WTC11 (cell line): ENCODE data around the gene CYSTM1. TPM values are rescaled to one million over a fixed set of nuclear protein-coding genes. Genes with fewer than 3 reads are reported as not detected.

Source experiments
- ATAC-seq: fragments of 200-7000 bp; cut with Tn5 transposase; 2 replicates; pipeline ENCODE4 v1.10.0; 2021; ENCODE audit warnings: mild to moderate bottlenecking, moderate library complexity
- CTCF ChIA-PET: fragments of 300-600 bp; sonication (Branson Sonifier 250); formaldehyde crosslinking; loops from one replicate; lab custom pipeline; 2021; ENCODE audit warnings: antibody characterized with exemption; lab: Charles Lee
- POLR2A ChIA-PET: fragments of 350-600 bp; sonication (Branson Sonifier 250); formaldehyde crosslinking; loops from one replicate; lab custom pipeline; 2021; ENCODE audit warnings: antibody characterized with exemption; lab: Charles Lee
- DNase-seq: peaks from one replicate; pipeline ENCODE4 v3.0.0; 2021; ENCODE audit warnings: low spot score
- H3K27ac Mint-ChIP-seq: 2 replicates; pipeline ENCODE4 v1.8.0; 2021; ENCODE audit warnings: mixed read lengths
- H3K27me3 Mint-ChIP-seq: 2 replicates; pipeline ENCODE4 v1.8.0; 2021; ENCODE audit warnings: low read depth, mild to moderate bottlenecking, moderate library complexity, mixed read lengths
- H3K36me3 Mint-ChIP-seq: 2 replicates; pipeline ENCODE4 v1.8.0; 2021; ENCODE audit warnings: mixed read lengths
- H3K4me1 Mint-ChIP-seq: 2 replicates; pipeline ENCODE4 v1.8.0; 2022; ENCODE audit warnings: mixed read lengths
- H3K4me3 Mint-ChIP-seq: 2 replicates; pipeline ENCODE4 v1.8.0; 2021; ENCODE audit warnings: mild to moderate bottlenecking, moderate library complexity, mixed read lengths
- H3K9me3 Mint-ChIP-seq: 2 replicates; pipeline ENCODE4 v1.8.0; 2021; ENCODE audit warnings: mixed read lengths
- ATF2 ChIP-seq: sonication (generic); formaldehyde crosslinking; IDR thresholded peaks from 2 replicates; pipeline ENCODE4 v1.8.1; 2022; ENCODE audit warnings: low read depth, missing genetic modification reagents, borderline replicate concordance
- ELF4 ChIP-seq: sonication (generic); formaldehyde crosslinking; IDR thresholded peaks from 2 replicates; pipeline ENCODE4 v1.8.1; 2022; ENCODE audit warnings: low read depth, mild to moderate bottlenecking, moderate library complexity, missing genetic modification reagents
- FOXJ3 ChIP-seq: sonication (generic); formaldehyde crosslinking; IDR thresholded peaks from 2 replicates; pipeline ENCODE4 v1.9.0; 2021; ENCODE audit warnings: missing genetic modification reagents, mild to moderate bottlenecking, borderline replicate concordance
- FOXK1 ChIP-seq: sonication (generic); formaldehyde crosslinking; IDR thresholded peaks from 2 replicates; pipeline ENCODE4 v1.8.0; 2022; ENCODE audit warnings: mild to moderate bottlenecking, moderate library complexity, missing genetic modification reagents
- HMGA2 ChIP-seq: fragments of 250-450 bp; sonication (Bioruptor Pico); IDR thresholded peaks from 2 replicates; pipeline ENCODE4 v1.4.0; 2021; ENCODE audit warnings: mild to moderate bottlenecking, moderate library complexity
- IRF2 ChIP-seq: sonication (generic); formaldehyde crosslinking; IDR thresholded peaks from 2 replicates; pipeline ENCODE4 v1.8.0; 2022; ENCODE audit warnings: low read depth, missing genetic modification reagents, borderline replicate concordance
- JAZF1 ChIP-seq: fragments of 250-450 bp; sonication (Bioruptor Pico); IDR thresholded peaks from 2 replicates; pipeline ENCODE4 v1.9.0; 2021; ENCODE audit warnings: moderate library complexity, mild to moderate bottlenecking, inconsistent platforms
- JUN ChIP-seq: sonication (generic); formaldehyde crosslinking; IDR thresholded peaks from 2 replicates; pipeline ENCODE4 v1.8.0; 2023; ENCODE audit warnings: mild to moderate bottlenecking, missing genetic modification reagents
- MLX ChIP-seq: sonication (generic); formaldehyde crosslinking; IDR thresholded peaks from 2 replicates; pipeline ENCODE4 v1.8.1; 2023; ENCODE audit warnings: mild to moderate bottlenecking, missing genetic modification reagents, moderate library complexity
- NFATC4 ChIP-seq: fragments of 250-450 bp; sonication (Bioruptor Pico); IDR thresholded peaks from 2 replicates; pipeline ENCODE4 v1.9.0; 2021; ENCODE audit warnings: mild to moderate bottlenecking
- NR3C1 ChIP-seq: sonication (generic); formaldehyde crosslinking; conservative IDR thresholded peaks from 2 replicates; pipeline ENCODE4 v1.8.1; 2023; ENCODE audit warnings: low read depth, mild to moderate bottlenecking, missing genetic modification reagents
- PREB ChIP-seq: sonication (generic); formaldehyde crosslinking; IDR thresholded peaks from 2 replicates; pipeline ENCODE4 v1.8.1; 2022; ENCODE audit warnings: mild to moderate bottlenecking, missing genetic modification reagents, moderate library complexity, borderline replicate concordance
- RELA ChIP-seq: sonication (generic); formaldehyde crosslinking; IDR thresholded peaks from 2 replicates; pipeline ENCODE4 v1.8.1; 2022; ENCODE audit warnings: missing genetic modification reagents, mild to moderate bottlenecking, borderline replicate concordance
- RORB ChIP-seq: fragments of 250-450 bp; sonication (Bioruptor Pico); IDR thresholded peaks from 2 replicates; pipeline ENCODE4 v1.9.0; 2021; ENCODE audit warnings: mild to moderate bottlenecking
- TCF7 ChIP-seq: sonication (generic); formaldehyde crosslinking; IDR thresholded peaks from 2 replicates; pipeline ENCODE4 v1.8.0; 2022; ENCODE audit warnings: mild to moderate bottlenecking, low read depth, missing genetic modification reagents, moderate library complexity
- TEAD1 ChIP-seq: sonication (generic); formaldehyde crosslinking; IDR thresholded peaks from 2 replicates; pipeline ENCODE4 v1.8.0; 2022; ENCODE audit warnings: mild to moderate bottlenecking, missing genetic modification reagents
- TEAD4 ChIP-seq: sonication (generic); formaldehyde crosslinking; IDR thresholded peaks from 2 replicates; pipeline ENCODE4 v1.8.0; 2022; ENCODE audit warnings: mild to moderate bottlenecking, missing genetic modification reagents
- TP53 ChIP-seq: sonication (generic); formaldehyde crosslinking; IDR thresholded peaks from 2 replicates; pipeline ENCODE4 v1.8.1; 2023; ENCODE audit warnings: mild to moderate bottlenecking, missing genetic modification reagents
- ZNF396 ChIP-seq: fragments of 250-450 bp; sonication (Bioruptor Pico); IDR thresholded peaks from 2 replicates; pipeline ENCODE4 v1.8.0; 2021; ENCODE audit warnings: mild to moderate bottlenecking, moderate library complexity, borderline replicate concordance
- ZNF671 ChIP-seq: fragments of 250-450 bp; sonication (Bioruptor Pico); IDR thresholded peaks from 2 replicates; pipeline ENCODE4 v1.8.0; 2021; ENCODE audit warnings: mild to moderate bottlenecking
- total RNA-seq: library from RNA; stranded (reverse); gene quantifications from 3 replicates; pipeline ENCODE4 v1.2.3, GENCODE V29; 2021
- TF ChIP-seq, protein P1 (sequence below): sonication (generic); formaldehyde crosslinking; IDR thresholded peaks from 2 replicates; pipeline ENCODE4 v1.8.0; 2023; ENCODE audit warnings: mild to moderate bottlenecking, missing genetic modification reagents
- TF ChIP-seq, protein P2 (sequence below): sonication (generic); formaldehyde crosslinking; IDR thresholded peaks from 2 replicates; pipeline ENCODE4 v1.8.0; 2022; ENCODE audit warnings: mild to moderate bottlenecking, missing genetic modification reagents
- TF ChIP-seq, protein P3 (sequence below): sonication (generic); formaldehyde crosslinking; IDR thresholded peaks from 2 replicates; pipeline ENCODE4 v1.8.0; 2023; ENCODE audit warnings: missing genetic modification reagents

The CYSTM1 gene
- total RNA-seq, 1 experiment from 2014 or later, result 29.3 TPM

DNA sequence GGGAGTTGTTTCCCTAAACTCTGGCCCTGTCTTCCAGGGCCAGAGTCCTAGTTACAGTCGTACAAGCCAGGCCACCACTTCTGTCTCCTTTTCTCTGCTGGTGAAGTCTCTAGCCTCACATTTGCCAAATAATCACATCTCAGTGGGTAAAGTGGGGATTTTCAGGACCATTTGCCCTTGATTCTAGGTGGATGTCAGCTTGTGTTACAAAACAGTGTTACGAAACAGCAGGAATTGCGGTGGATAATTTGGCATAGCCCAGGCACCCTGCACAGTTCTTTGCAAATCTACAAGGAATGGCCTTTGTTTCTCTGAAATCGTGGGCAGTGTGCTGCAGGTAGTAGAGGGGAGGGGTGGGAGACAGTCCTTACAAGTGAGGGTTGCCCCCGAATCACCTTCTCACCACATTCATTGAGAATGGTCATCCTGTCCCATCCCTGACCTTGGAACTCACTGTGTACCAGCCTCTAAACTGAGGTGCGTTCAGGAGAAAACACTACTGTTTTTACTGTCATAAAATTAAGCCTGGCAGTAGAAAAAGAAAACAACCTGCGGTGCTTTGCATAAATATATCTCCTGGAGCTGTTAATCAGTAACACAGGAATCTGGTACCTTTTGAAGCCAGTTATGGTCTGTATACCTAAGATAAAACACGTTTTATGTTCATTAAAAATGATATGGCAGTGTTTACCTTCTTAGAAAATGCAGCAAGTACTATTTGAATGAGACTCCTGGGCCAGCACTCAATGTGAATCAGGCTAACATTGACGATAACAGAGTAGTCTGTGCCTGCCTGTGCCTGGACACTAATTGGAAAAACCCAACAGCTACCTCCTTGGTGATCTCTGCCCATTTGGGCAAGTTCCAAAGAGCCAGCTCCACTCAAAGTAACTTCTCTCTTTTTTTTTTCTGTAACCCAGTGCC is 44.3 kb downstream of the CYSTM1 start:
- Mint-ChIP-seq H3K4me1 (peaks cover 7% of the 10 kb centered on the region), H3K27ac (no peak overlapping the region), H3K9me3 (no peaks in the 10 kb centered on the region), H3K27me3 (no peaks in the 10 kb centered on the region), H3K36me3 (no peaks in the 10 kb centered on the region), H3K4me3 (no peak overlapping the region)
- ATAC-seq (no peak), DNase-seq (no peak)
- ChIA-PET CTCF (interaction anchor here (1.0 to 1.8 kb wide), 4 partner anchors 13 to 25 kb away, joined by 3 to 13 read pairs (median 4); no protein-coding TSS in a partner anchor), POLR2A (no interaction called here)
- TF ChIP-seq NFATC4, result no peak
- no peak for TF ChIP-seq ELF4
- TF ChIP-seq ZNF671 (CRISPR knock-in tag), result no peak
- TF ChIP-seq FOXK1, result no peak
- no peak for TF ChIP-seq ATF2 (CRISPR knock-in tag)
- no peak for TF ChIP-seq JAZF1 (CRISPR knock-in tag)
- no peak for TF ChIP-seq IRF2 (CRISPR knock-in tag)
- no peak for TF ChIP-seq TEAD1 (CRISPR knock-in tag)
- TF ChIP-seq MLX (CRISPR knock-in tag), result no peak
- TF ChIP-seq RORB, result no peak
- TF ChIP-seq, protein P1, sequence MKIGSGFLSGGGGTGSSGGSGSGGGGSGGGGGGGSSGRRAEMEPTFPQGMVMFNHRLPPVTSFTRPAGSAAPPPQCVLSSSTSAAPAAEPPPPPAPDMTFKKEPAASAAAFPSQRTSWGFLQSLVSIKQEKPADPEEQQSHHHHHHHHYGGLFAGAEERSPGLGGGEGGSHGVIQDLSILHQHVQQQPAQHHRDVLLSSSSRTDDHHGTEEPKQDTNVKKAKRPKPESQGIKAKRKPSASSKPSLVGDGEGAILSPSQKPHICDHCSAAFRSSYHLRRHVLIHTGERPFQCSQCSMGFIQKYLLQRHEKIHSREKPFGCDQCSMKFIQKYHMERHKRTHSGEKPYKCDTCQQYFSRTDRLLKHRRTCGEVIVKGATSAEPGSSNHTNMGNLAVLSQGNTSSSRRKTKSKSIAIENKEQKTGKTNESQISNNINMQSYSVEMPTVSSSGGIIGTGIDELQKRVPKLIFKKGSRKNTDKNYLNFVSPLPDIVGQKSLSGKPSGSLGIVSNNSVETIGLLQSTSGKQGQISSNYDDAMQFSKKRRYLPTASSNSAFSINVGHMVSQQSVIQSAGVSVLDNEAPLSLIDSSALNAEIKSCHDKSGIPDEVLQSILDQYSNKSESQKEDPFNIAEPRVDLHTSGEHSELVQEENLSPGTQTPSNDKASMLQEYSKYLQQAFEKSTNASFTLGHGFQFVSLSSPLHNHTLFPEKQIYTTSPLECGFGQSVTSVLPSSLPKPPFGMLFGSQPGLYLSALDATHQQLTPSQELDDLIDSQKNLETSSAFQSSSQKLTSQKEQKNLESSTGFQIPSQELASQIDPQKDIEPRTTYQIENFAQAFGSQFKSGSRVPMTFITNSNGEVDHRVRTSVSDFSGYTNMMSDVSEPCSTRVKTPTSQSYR (CRISPR knock-in tag), result no peak
- TF ChIP-seq, protein P2, sequence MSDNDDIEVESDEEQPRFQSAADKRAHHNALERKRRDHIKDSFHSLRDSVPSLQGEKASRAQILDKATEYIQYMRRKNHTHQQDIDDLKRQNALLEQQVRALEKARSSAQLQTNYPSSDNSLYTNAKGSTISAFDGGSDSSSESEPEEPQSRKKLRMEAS (CRISPR knock-in tag), result no peak
- no peak for TF ChIP-seq FOXJ3
- TF ChIP-seq, protein P3, sequence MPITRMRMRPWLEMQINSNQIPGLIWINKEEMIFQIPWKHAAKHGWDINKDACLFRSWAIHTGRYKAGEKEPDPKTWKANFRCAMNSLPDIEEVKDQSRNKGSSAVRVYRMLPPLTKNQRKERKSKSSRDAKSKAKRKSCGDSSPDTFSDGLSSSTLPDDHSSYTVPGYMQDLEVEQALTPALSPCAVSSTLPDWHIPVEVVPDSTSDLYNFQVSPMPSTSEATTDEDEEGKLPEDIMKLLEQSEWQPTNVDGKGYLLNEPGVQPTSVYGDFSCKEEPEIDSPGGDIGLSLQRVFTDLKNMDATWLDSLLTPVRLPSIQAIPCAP (CRISPR knock-in tag), result no peak
- TF ChIP-seq TP53, result no peak
- no peak for TF ChIP-seq ZNF396 (CRISPR knock-in tag)
- no peak for TF ChIP-seq HMGA2 (CRISPR knock-in tag)

GRCh38 chr5:140220032-140220697 is 45.2 kb downstream of the CYSTM1 start:
- no peak for ATAC-seq
- CTCF ChIA-PET, result interaction anchor here (0.9 to 1.8 kb wide), 6 partner anchors 14 to 455 kb away, joined by 3 to 13 read pairs (median 4); partner anchors contain the start of gene HBEGF
- Mint-ChIP-seq H3K27ac (peak overlapping the region; percentile 29; the same call in 1 of the 2 replicates), H3K36me3 (no peaks in the 10 kb centered on the region), H3K4me1 (peaks cover 7% of the 10 kb centered on the region), H3K9me3 (no peaks in the 10 kb centered on the region), H3K27me3 (no peaks in the 10 kb centered on the region), H3K4me3 (no peak overlapping the region)
- DNase-seq, result no peak
- POLR2A ChIA-PET, result no interaction called here
- TF ChIP-seq TCF7 (CRISPR knock-in tag) (no peak), TEAD4 (CRISPR knock-in tag) (no peak), HMGA2 (CRISPR knock-in tag) (no peak), JUN (CRISPR knock-in tag) (no peak), NR3C1 (CRISPR knock-in tag) (no peak), RELA (no peak), IRF2 (CRISPR knock-in tag) (no peak), PREB (CRISPR knock-in tag) (no peak)
- TF ChIP-seq, protein P1 (CRISPR knock-in tag), result no peak
